Cardiac fibroblast (primary cell): Measurements from ENCODE around the gene CDC123.
A peak's percentile ranks its signal among the peaks of the same experiment; 100 is the strongest.
"Not testable (repeated sequence)": the region's sequence is repeated elsewhere in the genome, so short reads cannot be mapped to it uniquely, and the experiment has no call there.

Source experiments
- DNase-seq, 2 donors: peaks; one replicate each; pipeline versions ENCODE4 v3.0.0 to v3.0.0-alpha.2; 2010; ENCODE audit warnings: low read depth in 2 of 2
- H3K4me3 ChIP-seq, 2 donors: replicated peaks in 1 of 2; 1 replicate in 1 of 2; 2 replicates in 1 of 2; pipeline ENCODE4 v1.5.1; 2011; ENCODE audit warnings: low read depth in 2 of 2, low read length in 2 of 2, mild to moderate bottlenecking in 2 of 2, moderate library complexity in 1 of 2
- CTCF ChIP-seq: IDR thresholded peaks from one replicate; pipeline ENCODE4 v1.5.1; 2011; ENCODE audit warnings: low read depth, mild to moderate bottlenecking, low read length, inconsistent platforms

Gene CDC123

GRCh38 chr10:12162927-12163326 is 33.1 kb upstream of the CDC123 start:
- no peak for TF ChIP-seq CTCF
- no peak overlapping the region for H3K4me3 ChIP-seq
- DNase-seq = no peak

- DNase-seq = no peak
- TF ChIP-seq CTCF = no peak
- no peak overlapping the region for H3K4me3 ChIP-seq
Measured at GRCh38 chr10:12164085-12164484, 31.9 kb upstream of the CDC123 start.

GRCh38 chr10:12165036-12165435 is 31.0 kb upstream of the CDC123 start:
- DNase-seq = no peak
- no peak overlapping the region for H3K4me3 ChIP-seq
- TF ChIP-seq CTCF = no peak

- H3K4me3 ChIP-seq = no peak overlapping the region
- TF ChIP-seq CTCF = no peak
- no peak for DNase-seq
Measured at GRCh38 chr10:12165999-12166775, 29.8 kb upstream of the CDC123 start.

GRCh38 chr10:12171512-12171911 is 24.5 kb upstream of the CDC123 start:
- DNase-seq, H3K4me3 ChIP-seq: not testable (repeated sequence)

- no peak for TF ChIP-seq CTCF
- H3K4me3 ChIP-seq = no peak overlapping the region
- DNase-seq = peak in 1 of 2 donors; percentile 16
Measured at GRCh38 chr10:12177642-12178041, 18.3 kb upstream of the CDC123 start.

- no peak overlapping the region for H3K4me3 ChIP-seq
- no peak for TF ChIP-seq CTCF
- no peak for DNase-seq
Measured at GRCh38 chr10:12179606-12180170, 16.3 kb upstream of the CDC123 start.
